Measurements from ENCODE around the gene PTPRS. TPM values are rescaled to one million over a fixed set of nuclear protein-coding genes. Genes with fewer than 3 reads are reported as not detected.
A peak's percentile ranks its signal among the peaks of the same experiment; 100 is the strongest.
"Not testable (repeated sequence)": the region's sequence is repeated elsewhere in the genome, so short reads cannot be mapped to it uniquely, and the experiment has no call there.

The PTPRS gene
- 47.6 TPM for polyA plus RNA-seq (2012; ENCODE audit: insufficient read depth, insufficient read length)

GRCh38 chr19:5340637-5341447 is at the start of gene PTPRS:
Gene PTPRS (minus strand): TSS chr19:5340812. CDS start chr19:5286140, 54,672 bp downstream.
- peak within 1 kb of the TSS; percentile 63 for H3K4me3 ChIP-seq (ENCODE audit: low read length)

DNA sequence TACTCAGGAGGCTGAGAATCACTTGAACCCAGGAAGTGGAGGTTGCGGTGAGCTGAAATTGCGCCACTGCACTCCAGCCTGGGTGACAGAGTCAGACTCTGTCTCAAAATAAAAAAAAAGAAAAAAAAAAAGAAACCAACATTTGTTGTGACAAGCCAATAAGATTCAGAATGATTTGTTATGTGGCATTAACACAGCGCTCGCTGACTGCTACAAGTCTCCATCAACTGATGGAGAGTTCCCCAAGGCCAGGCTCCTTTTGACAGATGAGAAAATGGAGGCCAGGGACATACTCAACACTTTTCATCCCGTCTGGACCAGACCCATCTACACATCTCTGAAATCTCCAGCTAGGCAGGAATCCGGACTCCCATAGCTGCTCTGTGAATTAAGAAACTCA is 48.7 kb upstream of the PTPRS start:
- no peak for DNase-seq (ENCODE audit: low read depth, low spot score)
- H3K4me3 ChIP-seq (ENCODE audit: low read length), result no peak overlapping the region

More at GRCh38 chr19:5340637-5341447, at the start of gene PTPRS:
- DNase-seq (ENCODE audit: low read depth, low spot score), result peak; percentile 47

GRCh38 chr19:5387472-5387871 is 46.9 kb upstream of the PTPRS start:
- no peak overlapping the region for H3K4me3 ChIP-seq (ENCODE audit: low read length)
- DNase-seq (ENCODE audit: low read depth, low spot score), result no peak

- DNase-seq (ENCODE audit: low read depth, low spot score), result no peak
- H3K4me3 ChIP-seq (ENCODE audit: low read length), result no peak overlapping the region
Measured at GRCh38 chr19:5386841-5387240, 46.2 kb upstream of the PTPRS start.

DNA sequence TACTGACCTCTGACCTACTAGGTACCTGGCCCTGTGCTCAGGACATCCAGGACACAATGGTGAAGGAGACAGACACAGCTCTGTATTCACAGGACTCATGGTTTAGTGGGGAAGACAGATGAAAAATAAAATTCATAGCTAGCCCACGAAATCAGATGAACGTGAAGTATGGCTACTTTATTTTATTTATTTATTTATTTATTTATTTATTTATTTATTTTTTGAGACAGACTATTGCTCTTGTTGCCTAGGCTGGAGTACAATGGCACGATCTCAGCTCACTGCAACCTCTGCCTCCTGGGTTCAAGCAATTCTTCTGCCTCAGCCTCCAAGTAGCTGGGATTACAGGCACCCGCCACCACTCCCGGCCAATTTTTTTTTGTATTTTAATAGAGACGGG is 40.6 kb upstream of the PTPRS start:
- not testable (repeated sequence) for DNase-seq (ENCODE audit: low read depth, low spot score); H3K4me3 ChIP-seq (ENCODE audit: low read length)

DNA sequence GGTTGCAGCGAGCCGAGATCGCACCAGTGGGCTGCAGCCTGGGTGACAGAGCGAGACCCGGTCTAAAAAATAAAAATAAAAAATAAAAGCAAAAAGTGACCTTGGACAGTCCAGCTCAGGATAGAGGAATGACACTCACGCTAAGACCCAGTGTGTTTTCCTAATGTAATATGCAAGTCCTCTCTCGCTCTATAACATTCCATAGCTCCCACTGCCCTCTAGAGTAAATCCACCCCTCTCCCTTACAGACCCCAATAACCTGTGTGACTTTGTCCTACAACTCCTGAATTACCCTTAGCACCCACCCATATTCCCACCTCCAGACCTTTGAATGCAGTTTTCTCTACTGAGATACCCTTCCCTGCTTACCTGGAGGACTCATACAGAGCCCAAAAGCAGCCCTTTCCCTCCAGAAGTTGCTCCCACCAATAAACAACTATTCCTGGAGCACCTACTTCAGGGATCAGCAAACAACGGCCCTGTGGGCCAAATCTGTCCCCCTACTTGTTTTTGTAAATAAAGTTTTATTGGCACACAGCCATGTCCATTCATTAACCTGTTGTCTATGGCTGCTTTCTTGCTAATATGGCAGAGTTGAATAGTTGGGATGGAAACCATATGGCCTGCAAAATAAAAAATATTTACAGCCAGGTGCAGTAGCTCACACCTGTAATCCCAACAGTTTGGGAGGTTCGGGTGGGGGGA is 39.8 kb upstream of the PTPRS start:
- DNase-seq (ENCODE audit: low read depth, low spot score), result no peak
- H3K4me3 ChIP-seq (ENCODE audit: low read length), result no peak overlapping the region

GRCh38 chr19:5376928-5377327 is 36.3 kb upstream of the PTPRS start:
- H3K4me3 ChIP-seq (ENCODE audit: low read length), result no peak overlapping the region

DNA sequence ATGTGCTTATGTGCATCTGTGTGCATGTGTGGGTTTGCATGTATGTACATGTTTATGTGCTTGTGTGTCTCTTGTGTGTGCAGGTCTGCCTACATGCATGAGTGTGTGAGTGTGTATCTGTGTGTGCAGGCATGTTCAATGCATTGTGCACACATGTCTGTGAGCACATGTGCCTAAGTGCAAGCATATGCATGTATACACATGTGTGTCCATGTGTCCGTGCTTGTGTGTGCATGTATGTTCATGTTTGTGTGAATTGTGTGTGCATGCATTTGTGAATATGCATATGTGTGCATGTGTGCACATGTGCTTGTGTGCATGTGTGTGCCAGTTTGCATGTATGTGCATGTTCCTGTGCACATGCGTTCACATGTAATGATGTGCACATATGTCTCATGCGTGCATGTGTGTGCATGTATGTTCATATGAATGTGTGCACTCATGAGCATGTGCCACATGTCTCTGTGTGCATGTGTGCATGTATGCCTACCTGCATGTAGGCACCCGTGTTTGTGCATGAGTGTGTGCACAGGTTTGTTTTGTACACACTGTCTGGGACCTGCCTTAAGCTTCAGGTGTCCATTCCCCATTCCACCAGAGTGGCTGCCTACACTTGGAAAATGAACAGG is 32.1 kb upstream of the PTPRS start:
- DNase-seq (ENCODE audit: low read depth, low spot score), result no peak
- H3K4me3 ChIP-seq (ENCODE audit: low read length), result no peak overlapping the region

More at GRCh38 chr19:5376928-5377327, 36.3 kb upstream of the PTPRS start:
- no peak for DNase-seq (ENCODE audit: low read depth, low spot score)

- no peak for DNase-seq (ENCODE audit: low read depth, low spot score)
- no peak overlapping the region for H3K4me3 ChIP-seq (ENCODE audit: low read length)
Measured at GRCh38 chr19:5369962-5370367, 29.4 kb upstream of the PTPRS start.

DNA sequence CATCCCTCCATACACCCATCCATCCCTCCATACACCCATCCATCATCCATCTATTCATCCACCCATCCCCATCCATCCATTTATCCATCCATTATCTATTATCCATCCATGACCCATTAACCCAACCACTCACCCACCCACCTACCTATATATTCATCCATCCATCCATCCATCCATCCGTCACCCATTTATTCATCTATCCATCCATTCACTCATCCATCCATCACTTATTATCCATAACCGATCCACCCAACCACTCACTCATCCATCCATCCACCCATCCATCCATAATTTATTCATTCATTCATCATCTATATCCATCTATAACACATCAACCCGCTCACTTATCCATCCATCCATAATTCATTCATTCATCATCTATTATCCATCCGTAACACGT is 28.7 kb upstream of the PTPRS start:
- DNase-seq (ENCODE audit: low read depth, low spot score), result no peak
- no peak overlapping the region for H3K4me3 ChIP-seq (ENCODE audit: low read length)

DNA sequence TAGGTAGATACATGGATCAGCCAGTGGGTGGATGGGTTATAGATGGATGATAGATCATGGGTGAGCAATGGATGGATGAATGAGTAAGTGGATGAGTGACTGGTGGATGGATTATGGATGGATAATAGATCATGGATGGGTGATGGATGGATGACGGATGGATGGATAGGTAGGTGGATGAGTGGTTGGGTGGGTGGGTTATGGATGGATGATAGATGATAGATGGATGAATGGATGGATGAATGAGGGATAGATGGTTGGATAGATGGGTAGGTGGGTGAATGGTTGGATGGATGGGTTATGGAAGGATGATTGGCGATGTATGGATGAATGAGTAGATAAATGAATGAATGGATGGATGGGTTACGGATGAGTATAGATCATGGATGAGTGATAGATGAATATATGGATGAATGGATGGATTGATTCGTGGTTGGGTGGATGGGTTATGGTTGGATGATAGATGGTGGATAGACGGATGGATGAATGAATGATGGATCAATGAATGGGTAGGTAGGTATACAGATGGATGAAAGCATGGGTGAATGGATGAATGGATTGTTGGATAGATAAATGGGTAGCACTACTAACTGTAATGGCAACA is 27.0 kb upstream of the PTPRS start:
- DNase-seq (ENCODE audit: low read depth, low spot score), result no peak
- no peak overlapping the region for H3K4me3 ChIP-seq (ENCODE audit: low read length)

- DNase-seq (ENCODE audit: low read depth, low spot score), result no peak
- no peak overlapping the region for H3K4me3 ChIP-seq (ENCODE audit: low read length)
Measured at GRCh38 chr19:5365905-5366304, 25.3 kb upstream of the PTPRS start.

- no peak overlapping the region for H3K4me3 ChIP-seq (ENCODE audit: low read length)
- no peak for DNase-seq (ENCODE audit: low read depth, low spot score)
Measured at GRCh38 chr19:5364674-5365073, 24.1 kb upstream of the PTPRS start.

- H3K4me3 ChIP-seq (ENCODE audit: low read length); DNase-seq (ENCODE audit: low read depth, low spot score): not testable (repeated sequence)
Measured at GRCh38 chr19:5361839-5362238, 21.2 kb upstream of the PTPRS start.

- H3K4me3 ChIP-seq (ENCODE audit: low read length), result no peak overlapping the region
- DNase-seq (ENCODE audit: low read depth, low spot score), result no peak
Measured at GRCh38 chr19:5361407-5361806, 20.8 kb upstream of the PTPRS start.

GRCh38 chr19:5360003-5360780 is 19.6 kb upstream of the PTPRS start:
- no peak overlapping the region for H3K4me3 ChIP-seq (ENCODE audit: low read length)
- no peak for DNase-seq (ENCODE audit: low read depth, low spot score)

DNA sequence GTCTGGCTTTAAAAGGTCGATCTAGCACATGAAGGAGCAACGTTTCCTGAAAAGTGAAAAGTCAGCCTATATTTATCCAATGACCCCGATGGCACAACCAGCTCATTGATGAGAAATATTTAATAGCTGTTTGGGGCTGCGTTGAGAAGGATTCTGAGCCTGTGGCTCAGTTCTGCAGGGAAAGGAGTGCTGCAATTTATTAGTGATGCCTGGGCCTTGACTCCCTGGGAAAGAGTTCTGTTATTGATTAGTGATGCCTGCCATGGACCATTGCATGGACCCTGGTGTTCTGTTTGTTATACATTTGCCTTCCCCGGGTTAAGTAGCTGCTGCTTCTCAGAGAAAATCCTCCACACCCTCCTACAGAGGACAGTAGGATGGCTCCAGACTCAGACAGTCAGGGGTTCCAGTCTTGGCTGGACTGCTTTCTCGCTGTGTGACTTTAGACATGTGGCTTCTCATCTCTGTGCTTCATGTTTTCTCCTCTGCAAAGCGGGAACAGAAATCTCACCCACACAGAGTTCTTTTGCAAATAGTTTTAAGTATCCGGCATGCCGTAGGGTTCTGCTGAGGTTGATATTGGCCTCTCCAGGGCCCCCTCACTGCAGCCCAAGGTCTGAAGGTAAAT is 17.7 kb upstream of the PTPRS start:
- H3K4me3 ChIP-seq (ENCODE audit: low read length), result no peak overlapping the region

DNA sequence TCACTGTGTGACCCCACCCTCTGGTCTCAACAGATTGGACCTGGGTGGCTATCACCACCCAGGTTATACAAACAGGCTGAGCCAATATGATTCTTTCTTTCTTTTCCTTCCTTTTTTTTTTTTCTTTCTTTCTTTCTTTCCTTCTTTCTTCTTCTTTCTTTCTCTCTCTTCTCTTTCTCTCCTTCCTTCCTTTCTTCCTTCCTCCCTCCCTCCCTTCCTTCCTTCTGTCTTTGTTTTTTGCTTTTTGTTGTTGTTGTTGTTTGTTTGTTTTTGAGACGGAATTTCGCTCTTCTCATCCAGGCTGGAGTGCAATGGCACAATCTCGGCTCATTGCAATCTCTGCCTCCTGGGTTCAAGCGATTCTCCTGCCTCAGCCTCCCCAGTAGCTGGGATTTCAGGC is 17.0 kb upstream of the PTPRS start:
- DNase-seq (ENCODE audit: low read depth, low spot score), result no peak
- H3K4me3 ChIP-seq (ENCODE audit: low read length), result no peak overlapping the region

More for the DNA sequence above, 17.7 kb upstream of the PTPRS start:
- no peak for DNase-seq (ENCODE audit: low read depth, low spot score)

Measured in Jurkat, Clone E6-1 (cell line).